Osteocyte (in vitro differentiated cells): ENCODE results near the gene NUFIP2. TPM values are rescaled to one million over a fixed set of nuclear protein-coding genes. Genes with fewer than 3 reads are reported as not detected.
"Not testable (repeated sequence)": the region's sequence is repeated elsewhere in the genome, so short reads cannot be mapped to it uniquely, and the experiment has no call there.

Experiments
- DNase-seq: peaks from one replicate; pipeline ENCODE4 v3.0.0; 2021; ENCODE audit warnings: mixed read lengths; ENCODE audit not compliant: unreplicated experiment; ENCODE audit errors: extremely low spot score
- H3K27ac Mint-ChIP-seq: one replicate; pipeline ENCODE4 v1.8.0; 2021; ENCODE audit warnings: mild to moderate bottlenecking, mixed read lengths; ENCODE audit not compliant: unreplicated experiment
- H3K27me3 Mint-ChIP-seq: one replicate; pipeline ENCODE4 v1.8.0; 2021; ENCODE audit warnings: mixed read lengths; ENCODE audit not compliant: unreplicated experiment
- H3K36me3 Mint-ChIP-seq: one replicate; pipeline ENCODE4 v1.8.0; 2021; ENCODE audit warnings: mixed read lengths; ENCODE audit not compliant: unreplicated experiment
- H3K4me1 Mint-ChIP-seq: one replicate; pipeline ENCODE4 v1.8.0; 2021; ENCODE audit warnings: mixed read lengths; ENCODE audit not compliant: unreplicated experiment
- H3K4me3 Mint-ChIP-seq: one replicate; pipeline ENCODE4 v1.8.0; 2021; ENCODE audit warnings: mild to moderate bottlenecking, moderate library complexity, mixed read lengths; ENCODE audit not compliant: unreplicated experiment
- H3K9me3 Mint-ChIP-seq: one replicate; pipeline ENCODE4 v1.8.0; 2021; ENCODE audit warnings: mixed read lengths; ENCODE audit not compliant: unreplicated experiment
- CTCF ChIP-seq: fragments of 200-600 bp; sonication (generic); IDR thresholded peaks from 2 replicates; pipeline ENCODE4 v1.5.0; 2021; ENCODE audit warnings: antibody characterized with exemption, mild to moderate bottlenecking, moderate library complexity
- total RNA-seq: library from RNA; stranded (reverse); gene quantifications from 2 replicates; pipeline ENCODE4 v1.2.1, GENCODE V29; 2021

The NUFIP2 gene
- total RNA-seq, 1 donor from 2014 or later, result 46.8 TPM

- no peak for TF ChIP-seq CTCF
- Mint-ChIP-seq H3K27ac (no peak overlapping the region), H3K36me3 (no peaks in the 10 kb centered on the region), H3K9me3 (no peaks in the 10 kb centered on the region), H3K4me3 (no peak overlapping the region), H3K4me1 (peaks cover 3% of the 10 kb centered on the region), H3K27me3 (no peaks in the 10 kb centered on the region)
- DNase-seq, result no peak
Measured at GRCh38 chr17:29233301-29233700, 60.6 kb downstream of the NUFIP2 start.

- H3K4me3 Mint-ChIP-seq, result no peak overlapping the region
- H3K27ac Mint-ChIP-seq, result no peak overlapping the region
- DNase-seq, result no peak
- no peaks in the 10 kb centered on the region for H3K36me3 Mint-ChIP-seq
- TF ChIP-seq CTCF, result no peak
- H3K4me1 Mint-ChIP-seq, result peaks cover 2% of the 10 kb centered on the region
- H3K27me3 Mint-ChIP-seq, result no peaks in the 10 kb centered on the region
- H3K9me3 Mint-ChIP-seq, result no peaks in the 10 kb centered on the region
Measured at GRCh38 chr17:29225396-29225795, 68.6 kb downstream of the NUFIP2 start.

- H3K9me3 Mint-ChIP-seq, H3K4me3 Mint-ChIP-seq, H3K27me3 Mint-ChIP-seq, H3K27ac Mint-ChIP-seq, DNase-seq, H3K36me3 Mint-ChIP-seq, H3K4me1 Mint-ChIP-seq: not testable (repeated sequence)
Measured at GRCh38 chr17:29221338-29221737, 72.6 kb downstream of the NUFIP2 start.

GRCh38 chr17:29219378-29220047, 74.4 kb downstream of the NUFIP2 start:
- no peaks in the 10 kb centered on the region for H3K9me3 Mint-ChIP-seq
- DNase-seq, result peak; percentile 91
- peaks cover 8% of the 10 kb centered on the region for H3K4me1 Mint-ChIP-seq
- H3K27ac Mint-ChIP-seq, result no peak overlapping the region
- H3K36me3 Mint-ChIP-seq, result no peaks in the 10 kb centered on the region
- peaks cover 9% of the 10 kb centered on the region for H3K27me3 Mint-ChIP-seq
- H3K4me3 Mint-ChIP-seq, result no peak overlapping the region
- TF ChIP-seq CTCF, result peak; percentile 97

- Mint-ChIP-seq H3K27me3 (peaks cover 9% of the 10 kb centered on the region), H3K4me1 (peaks cover 8% of the 10 kb centered on the region), H3K9me3 (no peaks in the 10 kb centered on the region), H3K36me3 (no peaks in the 10 kb centered on the region), H3K4me3 (no peak overlapping the region), H3K27ac (no peak overlapping the region)
- TF ChIP-seq CTCF, result no peak
- no peak for DNase-seq
Measured at GRCh38 chr17:29216856-29217255, 77.1 kb downstream of the NUFIP2 start.
